Pancreas (tissue), 10 donors: ENCODE measurements around the gene ROM1. TPM values are rescaled to one million over a fixed set of nuclear protein-coding genes. Genes with fewer than 3 reads are reported as not detected.

Experiments
- ATAC-seq, 4 donors: fragments of 200-7000 bp; cut with Tn5 transposase; one replicate each; pipeline versions ENCODE4 v1.8.0 to v1.9.1; 2020; ENCODE audit warnings: mild to moderate bottlenecking in 4 of 4, moderate library complexity in 4 of 4
- DNase-seq, 6 donors: peaks; one replicate each; pipeline ENCODE4 v3.0.0-alpha.2; 2020
- FAIRE-seq: peaks from 2 replicates; lab custom pipeline; 2012; peaks lifted over from hg19 to GRCh38; lab: Jason Lieb, UNC
- H3K27ac ChIP-seq, 4 donors: fragments of 200-600 bp; sonication (generic); 1 replicate in 3 of 4; 2 replicates in 1 of 4; pipeline versions ENCODE4 v1.5.0 to v1.8.0; 2020
- H3K27me3 ChIP-seq, 4 donors: fragments of 200-600 bp; one replicate each; pipeline ENCODE4 v1.8.0; 2021
- H3K36me3 ChIP-seq, 3 donors: fragments of 200-600 bp; sonication (generic) in 1 of 3; one replicate each; pipeline versions ENCODE4 v1.5.0 to v1.8.0; 2020 to 2021
- H3K4me1 ChIP-seq, 3 donors: fragments of 200-600 bp; one replicate each; pipeline ENCODE4 v1.8.0; 2021
- H3K4me3 ChIP-seq, 4 donors: fragments of 200-600 bp; sonication (generic) in 2 of 4; one replicate each; pipeline versions ENCODE4 v1.5.0 to v1.8.0; 2020 to 2021
- H3K9me3 ChIP-seq, 4 donors: fragments of 200-600 bp; one replicate each; pipeline ENCODE4 v1.8.0; 2021
- CTCF ChIP-seq, 4 donors: fragments of 200-600 bp; sonication (generic) in 3 of 4; IDR thresholded peaks; one replicate each; pipeline versions ENCODE4 v1.5.0 to v1.8.0; 2021; ENCODE audit warnings: antibody characterized with exemption in 4 of 4
- WGBS, 2 donors: extraction: QIAGEN DNeasy Blood & Tissue Kit; methylation state at CpG; one replicate each; pipeline ENCODE4 v1.1.7; 2013; 5-methylcytosine and 5-hydroxymethylcytosine counted together
- intact Hi-C, 3 donors: fragments of 100-400 bp; cut with DNase I; formaldehyde crosslinking; loops; one replicate each; pipeline versions ENCODE4 v1.11.1 to v1.14.2; 2022
- polyA plus RNA-seq, 2 donors: library from polyadenylated mRNA; stranded (reverse); fragments of 200-250 nt; gene quantifications; one replicate each; pipeline ENCODE4 v1.2.3, GENCODE V29; 2013
- total RNA-seq, 6 donors: library from RNA; stranded (reverse); fragmentation: NEBNext Ultra II Directional in 4 of 6; extraction: Animal tissue kit (Norgen Biotek cat#: 25700) in 4 of 6; gene quantifications; one replicate each; pipeline versions ENCODE4 v1.2.1 to v1.2.4, GENCODE V29; 2021 to 2023
- donor health status: healthy with polysubstance abuse.
- donor health status: DM: no; HTN: no; CAD: no; lungs with moderate emphysema.
- donor health status: DM: no; HTN: no; CAD: no.
- donor health status: control.
- donor health status: control.
- donor health status: Bipolar disorder and iron deficiency.
- donor health status: DM: yes; HTN: yes; CAD: no.
- donor health status: DM: no; HTN: no; CAD: no.
- donor health status: DM: no; HTN: no; CAD: no.
- donor health status: DM: yes; HTN: yes; CAD: no.

The ROM1 gene
- total and polyA plus RNA-seq, 8 donors, result 0.65 to 5.6 (median 1.8) TPM

- ATAC-seq (no peak), DNase-seq (no peak), FAIRE-seq (no peak)
- Histone ChIP-seq H3K9me3 (no peaks in the 10 kb centered on the region), H3K27me3 (no peaks in the 10 kb centered on the region), H3K36me3 (peaks cover 0 to 28% (median 23%) of the 10 kb centered on the region in 3 donors), H3K27ac (peak overlapping the region; percentile 74 to 94 (median 88)), H3K4me1 (peaks cover 0 to 14% (median 11%) of the 10 kb centered on the region in 3 donors), H3K4me3 (peak overlapping the region; percentile 84 to 96 (median 90))
- 3 to 4% methylated on average over 24 to 26 of the region's 26 CpGs for WGBS, 2 donors
- no peak for TF ChIP-seq CTCF (IDR thresholded peaks at IDR 0.05)
- intact Hi-C loops, result no loop called here
These were observed 12.5 kb upstream of the ROM1 start for GRCh38 chr11:62600367-62601121.

DNA sequence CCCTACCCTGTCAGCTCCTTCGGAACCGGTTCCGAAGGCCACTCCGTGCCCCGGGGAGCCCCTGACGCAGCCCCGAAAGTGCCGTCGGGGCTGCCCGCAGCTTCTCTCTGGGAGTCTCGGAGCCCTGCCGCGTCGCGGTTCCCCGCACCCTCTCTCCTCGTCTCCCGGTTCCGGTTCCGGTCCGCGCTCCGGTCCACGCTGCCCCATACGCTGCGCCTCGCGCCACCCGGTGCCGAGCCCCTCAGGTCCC is 12.0 kb upstream of the ROM1 start:
- Histone ChIP-seq H3K27me3 (no peaks in the 10 kb centered on the region), H3K36me3 (peaks cover 0 to 25% (median 18%) of the 10 kb centered on the region in 3 donors), H3K27ac (peak overlapping the region; percentile 74 to 94 (median 88)), H3K4me3 (peak overlapping the region; percentile 84 to 96 (median 90)), H3K9me3 (no peaks in the 10 kb centered on the region), H3K4me1 (peaks cover 0 to 14% (median 11%) of the 10 kb centered on the region in 3 donors)
- WGBS, 2 donors, result 0 to 1% methylated on average over 30 of the region's 30 CpGs
- ATAC-seq, result peak; percentile 10 to 37 (median 28)
- DNase-seq, result peak in 2 of 6 donors; percentile 52 to 77
- intact Hi-C loops, result no loop called here
- TF ChIP-seq CTCF (IDR thresholded peaks at IDR 0.05), result no peak
- no peak for FAIRE-seq

DNA sequence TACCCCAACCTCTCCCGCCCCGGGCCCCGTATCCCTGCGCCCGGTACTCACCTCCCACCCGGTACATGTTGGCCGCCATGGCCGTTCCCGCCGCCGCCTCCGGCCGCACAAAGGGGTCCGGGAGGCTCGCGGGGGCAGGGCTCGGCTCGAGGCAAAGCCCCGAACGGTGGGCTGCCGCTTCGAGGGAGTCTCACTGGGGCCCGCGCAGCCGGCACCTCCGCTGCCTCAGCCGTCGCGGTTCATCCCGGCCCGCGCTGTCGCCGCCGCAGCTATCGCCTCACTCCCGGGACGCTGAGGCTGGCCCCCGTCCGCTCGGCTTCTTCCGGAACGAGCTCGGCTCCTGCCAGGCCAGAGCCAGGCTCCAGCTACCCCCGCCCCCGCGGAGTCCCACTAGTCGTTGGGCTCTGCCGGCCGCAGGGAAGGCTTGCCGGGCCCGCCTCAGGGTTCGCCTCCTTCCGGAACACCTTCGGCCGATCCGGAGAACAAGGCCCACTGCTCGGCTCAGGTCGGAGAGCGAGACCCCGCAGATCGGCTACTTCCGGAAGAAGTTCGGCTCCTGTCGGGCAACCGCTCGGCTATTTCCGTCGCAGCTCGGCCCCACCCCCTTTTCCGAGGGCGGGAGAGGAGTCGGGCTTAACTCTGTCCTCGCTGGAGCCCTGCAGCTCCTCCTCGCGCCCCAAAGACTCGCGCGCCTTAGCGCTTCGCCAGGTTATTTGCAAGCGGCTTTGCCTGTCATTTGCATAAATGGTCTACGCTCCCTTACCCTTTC is 11.5 kb upstream of the ROM1 start, which contains the start of gene MTA2:
TSS of gene MTA2 (minus strand) at position 494 of the 769 bp plus-strand sequence. CDS start at position 79, 415 bp downstream.
- Histone ChIP-seq H3K27me3 (no peaks in the 10 kb centered on the region), H3K36me3 (peaks cover 0 to 26% (median 13%) of the 10 kb centered on the region in 3 donors), H3K27ac (peak within 1 kb of the TSS; percentile 74 to 94 (median 88)), H3K9me3 (no peaks in the 10 kb centered on the region), H3K4me1 (peaks cover 0 to 14% (median 11%) of the 10 kb centered on the region in 3 donors), H3K4me3 (peak within 1 kb of the TSS; percentile 84 to 96 (median 90))
- no peak for TF ChIP-seq CTCF (IDR thresholded peaks at IDR 0.05)
- 0% methylated on average over 78 to 83 of the region's 83 CpGs for WGBS, 2 donors
- intact Hi-C loops, result no loop called here
- peak; percentile 97 to 100 (median 98) for DNase-seq
- ATAC-seq, result peak; percentile 90 to 94 (median 90)
- FAIRE-seq, result peak; percentile 34

GRCh38 chr11:62602141-62603071 is 10.7 kb upstream of the ROM1 start:
- H3K4me3 ChIP-seq, result peak overlapping the region; percentile 84 to 96 (median 90)
- ATAC-seq (peak; percentile 29 to 72 (median 64)), DNase-seq (peak; percentile 66 to 91 (median 76)), FAIRE-seq (no peak)
- peaks cover 0 to 14% (median 11%) of the 10 kb centered on the region in 3 donors for H3K4me1 ChIP-seq
- intact Hi-C loops, result no loop called here
- H3K9me3 ChIP-seq, result no peaks in the 10 kb centered on the region
- H3K36me3 ChIP-seq, result peaks cover 0 to 17% (median 10%) of the 10 kb centered on the region in 3 donors
- no peaks in the 10 kb centered on the region for H3K27me3 ChIP-seq
- H3K27ac ChIP-seq, result peak overlapping the region; percentile 74 to 94 (median 88)
- WGBS, 2 donors, result 9 to 10% methylated on average over 67 to 96 of the region's 96 CpGs
- TF ChIP-seq CTCF (IDR thresholded peaks at IDR 0.05), result no peak
